DOHH2 (cell line): ENCODE measurements around the gene ATP5IF1.

Source experiments
- H3F3A ChIP-seq: fragments of 200-600 bp; sonication (generic), shearing (Covaris generic); 2 replicates; pipeline ENCODE4 v1.6.0; 2016; ENCODE audit warnings: antibody characterized with exemption, mild to moderate bottlenecking; ENCODE audit not compliant: control insufficient read depth, insufficient read depth
- H3K27ac ChIP-seq: fragments of 200-600 bp; sonication (generic); 2 replicates; pipeline ENCODE4 v1.5.1; 2014; ENCODE audit warnings: low read depth, mild to moderate bottlenecking, low read length, moderate library complexity
- H3K27me3 ChIP-seq: fragments of 200-600 bp; sonication (generic); 2 replicates; pipeline ENCODE4 v1.6.1; 2014; ENCODE audit warnings: mild to moderate bottlenecking, low read length, mixed read lengths; ENCODE audit not compliant: control insufficient read depth
- H3K36me3 ChIP-seq: fragments of 200-600 bp; sonication (generic); 2 replicates; pipeline ENCODE4 v1.6.1; 2014; ENCODE audit warnings: mild to moderate bottlenecking, low read length, moderate library complexity, mixed read lengths; ENCODE audit not compliant: control insufficient read depth
- H3K4me1 ChIP-seq: fragments of 200-600 bp; sonication (generic); 2 replicates; pipeline ENCODE4 v1.6.1; 2014; ENCODE audit warnings: mild to moderate bottlenecking, low read length, mixed read lengths; ENCODE audit not compliant: control insufficient read depth
- H3K4me2 ChIP-seq: fragments of 200-600 bp; sonication (generic); 2 replicates; pipeline ENCODE4 v1.6.0; 2014; ENCODE audit warnings: mild to moderate bottlenecking, low read length, moderate library complexity
- H3K4me3 ChIP-seq: fragments of 200-600 bp; sonication (generic); 2 replicates; pipeline ENCODE4 v1.5.1; 2014; ENCODE audit warnings: mild to moderate bottlenecking, low read length, mixed read lengths
- H3K79me2 ChIP-seq: fragments of 200-600 bp; sonication (generic); 2 replicates; pipeline ENCODE4 v1.6.1; 2014; ENCODE audit warnings: mild to moderate bottlenecking, low read length, mixed read lengths; ENCODE audit not compliant: control insufficient read depth
- H3K9me2 ChIP-seq: fragments of 200-600 bp; sonication (generic); replicated peaks from 2 replicates; pipeline ENCODE4 v1.6.1; 2014; ENCODE audit warnings: mild to moderate bottlenecking, low read length, mixed read lengths; ENCODE audit not compliant: control insufficient read depth
- H3K9me3 ChIP-seq: fragments of 200-600 bp; sonication (generic); 2 replicates; pipeline ENCODE4 v1.6.1; 2014; ENCODE audit warnings: antibody characterized with exemption, low read length, mixed read lengths; ENCODE audit not compliant: control insufficient read depth, insufficient read depth
- H4K20me1 ChIP-seq: fragments of 200-600 bp; sonication (generic); 2 replicates; pipeline ENCODE4 v1.6.0; 2014; ENCODE audit warnings: low read depth, mild to moderate bottlenecking, antibody characterized with exemption, low read length, moderate library complexity; ENCODE audit not compliant: control insufficient read depth, insufficient read depth
- CTCF ChIP-seq: fragments of 200-600 bp; sonication (generic); IDR thresholded peaks from one replicate; pipeline ENCODE4 v1.5.1; 2014; ENCODE audit warnings: antibody characterized with exemption, mild to moderate bottlenecking, low read depth, low read length; ENCODE audit not compliant: poor library complexity, severe bottlenecking
- EZH2phosphoT487 ChIP-seq: fragments of 200-600 bp; sonication (generic); IDR thresholded peaks from 2 replicates; pipeline ENCODE4 v1.6.1; 2017; ENCODE audit warnings: borderline replicate concordance, mild to moderate bottlenecking, antibody characterized with exemption, low read length, moderate library complexity, mixed read lengths

ATP5IF1 gene

GRCh38 chr1:28258628-28259251, 22.8 kb downstream of the ATP5IF1 start:
- peak overlapping the region; percentile 96 for H3K4me3 ChIP-seq
- no peaks in the 10 kb centered on the region for H3K9me3 ChIP-seq
- H3K27ac ChIP-seq, result no peak overlapping the region
- H4K20me1 ChIP-seq, result peaks cover 9% of the 10 kb centered on the region
- 0 out of 2 replicates have a peak, but pooled peaks cover 3% of the 10 kb centered on the region for H3K36me3 ChIP-seq
- peaks cover 19% of the 10 kb centered on the region for H3K4me1 ChIP-seq
- H3F3A ChIP-seq, result no peaks in the 10 kb centered on the region
- no peaks in the 10 kb centered on the region for H3K9me2 ChIP-seq
- peak overlapping the region; percentile 65 for H3K4me2 ChIP-seq
- H3K27me3 ChIP-seq, result peaks cover 2% of the 10 kb centered on the region; the same call in 1 of the 2 replicates
- TF ChIP-seq EZH2phosphoT487 (no peak), CTCF (no peak)
- peaks cover 40% of the 10 kb centered on the region for H3K79me2 ChIP-seq

- peak within 1 kb of the TSS; percentile 65 for H3K4me2 ChIP-seq
- 0 out of 2 replicates have a peak, but pooled peaks cover 3% of the 10 kb centered on the region for H3K36me3 ChIP-seq
- peaks cover 2% of the 10 kb centered on the region; the same call in 1 of the 2 replicates for H3K27me3 ChIP-seq
- TF ChIP-seq CTCF (no peak), EZH2phosphoT487 (no peak)
- 0 out of 2 replicates have a peak, but pooled peaks cover 2% of the 10 kb centered on the region for H3F3A ChIP-seq
- H3K79me2 ChIP-seq, result peaks cover 44% of the 10 kb centered on the region
- H3K9me2 ChIP-seq, result no peaks in the 10 kb centered on the region
- H4K20me1 ChIP-seq, result peaks cover 9% of the 10 kb centered on the region
- no peaks in the 10 kb centered on the region for H3K9me3 ChIP-seq
- H3K4me3 ChIP-seq, result peak within 1 kb of the TSS; percentile 96
- peaks cover 19% of the 10 kb centered on the region for H3K4me1 ChIP-seq
- no peak within 1 kb of the TSS for H3K27ac ChIP-seq
Measured at GRCh38 chr1:28259252-28259933, 23.5 kb downstream of the ATP5IF1 start, which contains the start of gene SESN2. TSS of gene SESN2 (plus strand) at chr1:28259518. CDS start at chr1:28259848, 330 bp downstream.

GRCh38 chr1:28259934-28260802, 24.2 kb downstream of the ATP5IF1 start:
- no peak for TF ChIP-seq EZH2phosphoT487
- H3K4me1 ChIP-seq, result peaks cover 19% of the 10 kb centered on the region
- H3K4me2 ChIP-seq, result peak overlapping the region; percentile 65

More at GRCh38 chr1:28259934-28260802, 24.2 kb downstream of the ATP5IF1 start:
- H3K4me3 ChIP-seq, result peak overlapping the region; percentile 96
- H3F3A ChIP-seq, result 0 out of 2 replicates have a peak, but pooled peaks cover 3% of the 10 kb centered on the region
- 0 out of 2 replicates have a peak, but pooled peaks cover 3% of the 10 kb centered on the region for H3K36me3 ChIP-seq
- no peaks in the 10 kb centered on the region for H3K9me2 ChIP-seq
- no peaks in the 10 kb centered on the region; the same call in 1 of the 2 replicates for H3K27me3 ChIP-seq
- no peak overlapping the region for H3K27ac ChIP-seq
- no peaks in the 10 kb centered on the region for H3K9me3 ChIP-seq
- H4K20me1 ChIP-seq, result peaks cover 9% of the 10 kb centered on the region
- peaks cover 51% of the 10 kb centered on the region for H3K79me2 ChIP-seq
